BE2C (cell line): ENCODE results near the gene CPLX1.
"Not testable (repeated sequence)": the region's sequence is repeated elsewhere in the genome, so short reads cannot be mapped to it uniquely, and the experiment has no call there.

Source experiments
- DNase-seq: peaks from one replicate; pipeline ENCODE4 v3.0.0-alpha.2; 2020
- H3K27me3 ChIP-seq: fragments of 250-450 bp; sonication (Bioruptor Pico); 2 replicates; pipeline ENCODE4 v1.5.1; 2020; ENCODE audit warnings: mild to moderate bottlenecking
- H3K36me3 ChIP-seq: fragments of 250-450 bp; sonication (Bioruptor Pico); 2 replicates; pipeline ENCODE4 v1.5.1; 2020; ENCODE audit warnings: mild to moderate bottlenecking
- H3K4me1 ChIP-seq: fragments of 250-450 bp; sonication (Bioruptor Pico); 2 replicates; pipeline ENCODE4 v1.5.1; 2020
- H3K4me3 ChIP-seq: 2 replicates; pipeline ENCODE4 v1.5.1; 2011; ENCODE audit warnings: low read depth, low read length
- H3K9me3 ChIP-seq: fragments of 250-450 bp; sonication (Bioruptor Pico); 2 replicates; pipeline ENCODE4 v1.5.1; 2020
- TF ChIP-seq, protein P1 (sequence below): IDR thresholded peaks from 2 replicates; pipeline ENCODE4 v1.5.1; 2012; ENCODE audit warnings: mild to moderate bottlenecking, low read depth, low read length

Gene CPLX1

DNA sequence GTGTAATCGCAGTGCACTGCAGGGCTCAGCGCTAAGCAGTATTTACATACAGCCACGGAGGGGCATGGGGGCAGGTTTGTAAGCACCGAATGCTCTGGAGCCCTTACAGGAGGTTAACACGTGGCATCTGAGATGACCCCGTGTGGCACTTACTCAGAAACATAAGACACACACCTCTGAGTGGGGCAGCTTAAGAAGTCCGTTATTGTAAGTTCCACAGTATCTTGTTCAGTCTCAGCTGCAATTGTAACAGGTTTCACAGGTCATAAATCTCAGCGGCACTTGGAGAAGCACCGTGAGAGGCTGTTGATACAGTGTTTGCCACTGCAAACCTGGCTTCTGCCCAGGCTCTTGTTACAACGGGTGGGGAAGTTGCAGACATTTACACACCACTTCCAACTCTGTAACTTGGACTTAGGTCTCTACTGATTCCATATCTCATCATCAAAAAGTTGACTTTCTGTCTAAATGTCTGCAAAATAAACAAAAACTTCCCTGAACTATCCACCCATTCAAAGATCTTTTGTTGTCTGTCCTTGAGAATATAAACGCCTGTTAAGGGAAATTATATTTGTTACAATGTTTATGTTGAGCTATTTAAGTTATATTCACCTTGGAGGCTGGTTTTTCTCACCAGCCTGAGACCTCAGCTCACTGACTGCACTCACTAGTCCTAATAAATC is 10.3 kb downstream of the CPLX1 start:
- Histone ChIP-seq H3K27me3 (no peaks in the 10 kb centered on the region), H3K4me3 (no peak overlapping the region), H3K36me3 (peaks cover 43% of the 10 kb centered on the region), H3K9me3 (no peaks in the 10 kb centered on the region), H3K4me1 (no peaks in the 10 kb centered on the region)
- DNase-seq: no peak
- TF ChIP-seq, protein P1, sequence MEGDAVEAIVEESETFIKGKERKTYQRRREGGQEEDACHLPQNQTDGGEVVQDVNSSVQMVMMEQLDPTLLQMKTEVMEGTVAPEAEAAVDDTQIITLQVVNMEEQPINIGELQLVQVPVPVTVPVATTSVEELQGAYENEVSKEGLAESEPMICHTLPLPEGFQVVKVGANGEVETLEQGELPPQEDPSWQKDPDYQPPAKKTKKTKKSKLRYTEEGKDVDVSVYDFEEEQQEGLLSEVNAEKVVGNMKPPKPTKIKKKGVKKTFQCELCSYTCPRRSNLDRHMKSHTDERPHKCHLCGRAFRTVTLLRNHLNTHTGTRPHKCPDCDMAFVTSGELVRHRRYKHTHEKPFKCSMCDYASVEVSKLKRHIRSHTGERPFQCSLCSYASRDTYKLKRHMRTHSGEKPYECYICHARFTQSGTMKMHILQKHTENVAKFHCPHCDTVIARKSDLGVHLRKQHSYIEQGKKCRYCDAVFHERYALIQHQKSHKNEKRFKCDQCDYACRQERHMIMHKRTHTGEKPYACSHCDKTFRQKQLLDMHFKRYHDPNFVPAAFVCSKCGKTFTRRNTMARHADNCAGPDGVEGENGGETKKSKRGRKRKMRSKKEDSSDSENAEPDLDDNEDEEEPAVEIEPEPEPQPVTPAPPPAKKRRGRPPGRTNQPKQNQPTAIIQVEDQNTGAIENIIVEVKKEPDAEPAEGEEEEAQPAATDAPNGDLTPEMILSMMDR: no peak

DNA sequence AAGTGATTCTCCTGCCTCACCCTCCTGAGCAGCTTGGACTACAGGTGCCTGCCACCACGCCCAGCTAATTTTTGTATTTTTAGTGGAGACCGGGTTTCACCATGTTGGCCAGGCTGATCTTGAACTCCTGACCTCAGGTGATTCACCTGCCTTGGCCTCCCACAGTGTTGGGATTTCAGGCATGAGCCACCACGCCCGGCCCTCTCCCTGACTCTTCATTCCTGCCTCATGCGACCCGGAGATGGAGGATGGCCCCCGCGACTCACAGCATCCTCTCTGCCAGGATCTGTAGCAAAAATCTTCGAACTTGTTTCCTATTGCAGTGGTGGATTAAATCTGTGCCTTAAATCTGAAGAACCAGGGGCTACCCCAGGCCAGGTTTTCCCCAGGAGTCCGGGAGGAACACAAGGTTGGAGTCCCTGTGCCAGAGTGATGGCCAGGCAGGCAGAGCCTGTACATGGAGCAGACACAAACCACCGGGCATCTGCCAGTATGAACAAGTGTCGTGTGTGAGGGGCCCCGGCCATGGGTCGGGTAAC is 11.5 kb downstream of the CPLX1 start:
- no peak for DNase-seq
- Histone ChIP-seq H3K4me1 (no peaks in the 10 kb centered on the region), H3K4me3 (no peak overlapping the region), H3K36me3 (peaks cover 34% of the 10 kb centered on the region), H3K27me3 (no peaks in the 10 kb centered on the region), H3K9me3 (no peaks in the 10 kb centered on the region)
- TF ChIP-seq, protein P1: no peak

DNA sequence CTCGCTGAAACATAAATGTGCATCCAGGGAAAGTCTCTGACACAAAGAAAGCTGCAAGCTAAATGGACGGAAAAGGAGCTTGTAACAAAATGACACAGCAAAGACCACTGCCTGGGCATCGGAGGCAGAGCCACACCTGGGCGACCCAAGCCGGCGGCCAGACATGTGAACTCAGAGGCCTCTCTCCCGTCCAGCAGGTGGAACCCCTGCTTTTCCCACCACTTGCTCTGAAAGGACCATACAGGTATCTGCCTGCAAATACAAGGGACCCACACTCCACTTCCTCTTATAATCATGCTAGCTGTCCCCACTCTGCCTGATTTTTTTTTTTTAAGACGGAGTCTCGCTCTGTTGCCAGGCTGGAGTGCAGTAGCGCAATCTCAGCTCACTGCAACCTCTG is 12.0 kb downstream of the CPLX1 start:
- Histone ChIP-seq H3K9me3 (no peaks in the 10 kb centered on the region), H3K36me3 (peaks cover 29% of the 10 kb centered on the region), H3K27me3 (no peaks in the 10 kb centered on the region), H3K4me1 (no peaks in the 10 kb centered on the region), H3K4me3 (no peak overlapping the region)
- TF ChIP-seq, protein P1: no peak
- no peak for DNase-seq

DNA sequence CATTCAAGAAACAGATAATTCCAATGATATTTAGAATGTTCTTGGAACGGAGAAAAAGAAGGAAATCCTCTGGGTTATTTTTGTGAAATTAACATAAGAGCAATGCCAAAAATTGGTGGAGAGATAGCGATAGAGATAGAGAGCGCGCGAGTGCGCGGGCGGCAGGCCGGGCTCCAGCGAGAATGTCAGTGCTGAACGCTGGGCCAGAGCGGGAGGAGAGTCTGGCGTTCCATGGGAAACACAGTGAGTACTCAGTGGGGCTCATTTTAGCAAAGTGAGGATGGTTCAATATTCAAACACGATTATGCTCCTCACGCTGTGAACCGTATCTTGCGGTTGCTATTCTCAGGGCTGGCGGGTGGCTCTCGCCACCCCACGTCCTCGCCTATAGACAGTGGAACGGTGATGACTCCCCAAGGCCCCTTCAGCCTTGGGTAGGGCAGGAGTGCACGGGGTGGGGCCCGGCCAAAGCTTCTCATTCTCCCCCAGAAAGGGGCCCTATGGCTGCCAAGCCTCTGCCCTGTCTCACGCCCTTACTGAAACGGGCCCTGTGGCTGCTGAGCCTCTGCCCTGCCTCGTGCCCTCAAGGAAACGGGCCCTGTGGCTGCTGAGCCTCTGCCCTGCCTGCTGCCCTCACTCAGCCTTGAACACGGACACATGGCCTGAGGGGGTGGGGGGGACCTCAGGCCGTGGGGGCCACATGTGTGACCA is 16.9 kb downstream of the CPLX1 start:
- Histone ChIP-seq H3K36me3 (peaks cover 28% of the 10 kb centered on the region), H3K9me3 (no peaks in the 10 kb centered on the region), H3K27me3 (no peaks in the 10 kb centered on the region), H3K4me3 (no peak overlapping the region), H3K4me1 (no peaks in the 10 kb centered on the region)
- TF ChIP-seq, protein P1: no peak
- DNase-seq: no peak

DNA sequence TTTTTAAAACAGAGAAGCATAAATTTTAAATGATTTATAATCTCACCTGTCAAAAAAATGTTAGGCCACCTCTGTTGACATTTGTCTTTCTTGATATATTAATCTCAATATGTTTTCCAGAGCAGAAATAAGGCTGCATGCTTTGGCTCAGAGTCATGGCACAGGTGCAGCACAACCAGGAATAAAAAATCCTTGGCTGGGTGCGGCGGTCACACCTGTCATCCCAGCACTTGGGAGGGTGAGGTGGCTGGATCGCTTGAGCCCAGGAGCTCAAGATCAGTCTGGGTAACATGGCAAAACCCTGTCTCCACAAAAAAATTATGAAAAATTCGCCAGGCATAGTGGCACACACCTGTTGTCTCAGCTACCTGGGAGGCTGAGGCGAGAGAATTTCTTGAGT is 18.1 kb downstream of the CPLX1 start:
- H3K27me3 ChIP-seq: no peaks in the 10 kb centered on the region
- H3K9me3 ChIP-seq: no peaks in the 10 kb centered on the region
- TF ChIP-seq, protein P1: no peak
- H3K36me3 ChIP-seq: peaks cover 34% of the 10 kb centered on the region
- no peak overlapping the region for H3K4me3 ChIP-seq
- no peak for DNase-seq
- H3K4me1 ChIP-seq: no peaks in the 10 kb centered on the region

DNA sequence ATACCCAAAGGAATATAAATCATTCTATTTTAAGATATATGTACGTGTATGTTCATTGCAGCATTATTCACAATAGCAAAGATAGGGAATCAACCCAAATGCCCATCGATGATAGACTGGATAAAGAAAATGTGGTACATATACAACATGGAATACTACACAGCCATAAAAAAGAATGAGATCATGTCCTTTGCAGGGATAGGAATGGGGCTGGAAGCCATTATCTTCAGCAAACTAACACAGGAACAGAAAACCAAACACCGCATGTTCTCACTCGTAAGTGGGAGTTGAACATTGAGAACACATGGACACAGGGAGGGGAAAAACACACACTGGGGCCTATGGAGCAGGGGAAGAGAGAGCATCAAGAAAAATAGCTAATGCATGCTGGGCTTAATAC is 18.9 kb downstream of the CPLX1 start:
- DNase-seq, H3K9me3 ChIP-seq, H3K4me3 ChIP-seq, H3K27me3 ChIP-seq, H3K4me1 ChIP-seq: not testable (repeated sequence)
- H3K36me3 ChIP-seq: peaks cover 34% of the 10 kb centered on the region
